ENCODE data around the gene BANF2. TPM values are rescaled to one million over a fixed set of nuclear protein-coding genes. Genes with fewer than 3 reads are reported as not detected.
A peak's percentile ranks its signal among the peaks of the same experiment; 100 is the strongest.

The BANF2 gene
- total RNA-seq, 1 experiment from 2014 or later, result not detected

DNA sequence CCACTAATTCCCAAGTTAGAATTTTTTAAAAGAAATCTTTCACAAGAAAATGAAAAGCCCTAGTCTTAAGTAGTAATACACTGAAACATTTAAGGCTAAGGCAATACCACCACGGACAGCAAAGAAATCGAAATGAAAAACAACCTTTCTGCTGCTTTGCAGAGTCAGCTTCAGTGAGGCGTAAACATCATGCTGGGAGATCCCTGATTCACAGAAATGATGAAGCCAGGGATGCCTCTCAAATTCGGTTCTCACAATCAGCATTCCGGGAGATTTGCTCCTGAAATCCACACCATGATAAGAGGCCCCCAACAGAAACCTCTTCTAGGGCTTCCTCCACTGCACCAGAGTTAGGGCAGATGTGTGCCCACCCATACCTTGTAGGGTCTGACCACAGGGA is 36.3 kb upstream of the BANF2 start:
- H3K4ac ChIP-seq (ENCODE audit: low read depth, low read length), result no peak overlapping the region
- H4K20me1 ChIP-seq (ENCODE audit: control insufficient read depth, insufficient read depth, insufficient read length), result no peaks in the 10 kb centered on the region
- H2BK5ac ChIP-seq (ENCODE audit: insufficient read length, low read length), result no peak overlapping the region
- no peak for DNase-seq
- Mint-ChIP-seq H3K4me1 (peaks cover 19 to 30% of the 10 kb centered on the region in 2 experiments), H3K4me3 (no peak overlapping the region), H3K27me3 (ENCODE audit: low read depth) (no peaks in the 10 kb centered on the region; the same call in 1 of the 2 replicates), H3K36me3 (ENCODE audit: insufficient read depth in 1 of 3, low read depth in 3 of 3) (peaks cover 22 to 33% (median 26%) of the 10 kb centered on the region in 3 experiments), H3K27ac (peak overlapping the region; percentile 11 to 91 (median 72); a peak in 4 of 7 replicates), H3K9me3 (peaks cover 4 to 13% of the 10 kb centered on the region in 2 experiments)
- H3K9me3 ChIP-seq (ENCODE audit: control insufficient read depth, low read depth, low read length), result no peaks in the 10 kb centered on the region
- H2BK15ac ChIP-seq (ENCODE audit: low read depth, low read length), result no peak overlapping the region
- H2AK5ac ChIP-seq (ENCODE audit: insufficient read length, low read length), result no peak overlapping the region
- H3K23me2 ChIP-seq (ENCODE audit: insufficient read length, low read depth, low read length, poor library complexity, severe bottlenecking), result no peaks in the 10 kb centered on the region
- H3K23ac ChIP-seq (ENCODE audit: insufficient read length, low read depth, low read length), result no peak overlapping the region
- peaks cover 23% of the 10 kb centered on the region; the same call in 1 of the 2 replicates for H3K79me2 ChIP-seq (ENCODE audit: insufficient read depth, low read length)
- H3K56ac ChIP-seq (ENCODE audit: insufficient read length, low read depth, low read length), result no peak overlapping the region
- H3K4me1 ChIP-seq (ENCODE audit: insufficient read depth, low read length), result peaks cover under 1% of the 10 kb centered on the region
- H2BK20ac ChIP-seq (ENCODE audit: low read depth, low read length, poor library complexity, severe bottlenecking), result no peak overlapping the region
- no peak overlapping the region for H3K27ac ChIP-seq (ENCODE audit: insufficient read length, low read depth, low read length)
- no peak overlapping the region for H2BK120ac ChIP-seq (ENCODE audit: low read depth, low read length, poor library complexity, severe bottlenecking)
- H2AFZ ChIP-seq (ENCODE audit: low read length), result no peak overlapping the region
- H3T11ph ChIP-seq (ENCODE audit: low read length), result no peak overlapping the region
- no peak overlapping the region for H4K8ac ChIP-seq (replicated peaks; ENCODE audit: insufficient read length, low read depth, low read length)
- TF ChIP-seq, protein P1, sequence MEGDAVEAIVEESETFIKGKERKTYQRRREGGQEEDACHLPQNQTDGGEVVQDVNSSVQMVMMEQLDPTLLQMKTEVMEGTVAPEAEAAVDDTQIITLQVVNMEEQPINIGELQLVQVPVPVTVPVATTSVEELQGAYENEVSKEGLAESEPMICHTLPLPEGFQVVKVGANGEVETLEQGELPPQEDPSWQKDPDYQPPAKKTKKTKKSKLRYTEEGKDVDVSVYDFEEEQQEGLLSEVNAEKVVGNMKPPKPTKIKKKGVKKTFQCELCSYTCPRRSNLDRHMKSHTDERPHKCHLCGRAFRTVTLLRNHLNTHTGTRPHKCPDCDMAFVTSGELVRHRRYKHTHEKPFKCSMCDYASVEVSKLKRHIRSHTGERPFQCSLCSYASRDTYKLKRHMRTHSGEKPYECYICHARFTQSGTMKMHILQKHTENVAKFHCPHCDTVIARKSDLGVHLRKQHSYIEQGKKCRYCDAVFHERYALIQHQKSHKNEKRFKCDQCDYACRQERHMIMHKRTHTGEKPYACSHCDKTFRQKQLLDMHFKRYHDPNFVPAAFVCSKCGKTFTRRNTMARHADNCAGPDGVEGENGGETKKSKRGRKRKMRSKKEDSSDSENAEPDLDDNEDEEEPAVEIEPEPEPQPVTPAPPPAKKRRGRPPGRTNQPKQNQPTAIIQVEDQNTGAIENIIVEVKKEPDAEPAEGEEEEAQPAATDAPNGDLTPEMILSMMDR (conservative IDR thresholded peaks at IDR 0.05), result no peak
- H4K5ac ChIP-seq (ENCODE audit: insufficient read length, low read depth, low read length), result no peak overlapping the region
- H3K14ac ChIP-seq (ENCODE audit: insufficient read depth, low read length), result no peak overlapping the region
- H3K4me2 ChIP-seq (ENCODE audit: insufficient read depth, insufficient read length, low read length), result no peak overlapping the region
- no peak overlapping the region for H3K18ac ChIP-seq (ENCODE audit: insufficient read length, low read depth, low read length)
- H2BK12ac ChIP-seq (ENCODE audit: insufficient read length, low read depth, low read length), result no peak overlapping the region
- peaks cover 5% of the 10 kb centered on the region for H3K79me1 ChIP-seq (ENCODE audit: insufficient read depth, low read depth, low read length, poor library complexity, severe bottlenecking)
- H3K27me3 ChIP-seq (ENCODE audit: insufficient read depth, low read length), result no peaks in the 10 kb centered on the region
- WGBS (ENCODE audit: extremely low coverage, insufficient read length, low lambda C conversion rate), result no CpG with 5 or more reads among the region's 5 CpGs
- H3K9ac ChIP-seq (ENCODE audit: extremely low read depth, insufficient read length, low read length), result no peak overlapping the region
- no peak overlapping the region for H4K91ac ChIP-seq (ENCODE audit: insufficient read length, low read depth, low read length)
